ENCODE data around the gene BBX.

GRCh38 chr3:107630779-107631178 lies 108.0 kb downstream of the BBX start:
- no peak for TF ChIP-seq CTCF (IDR thresholded peaks at IDR 0.05)
- TF ChIP-seq POLR2A (IDR thresholded peaks at IDR 0.05) = no peak
